Activated T-cell treated with anti-CD3 and anti-CD28 coated beads, Interleukin-2, amount 50 U/mL, for 1 hour (primary cell): ENCODE data around the gene MYLK.

Source experiments
- DNase-seq: peaks from one replicate; pipeline ENCODE4 v3.0.0-alpha.2; 2020

The MYLK gene

GRCh38 chr3:123657111-123657510 lies 227.0 kb downstream of the MYLK start:
- DNase-seq: no peak

DNA sequence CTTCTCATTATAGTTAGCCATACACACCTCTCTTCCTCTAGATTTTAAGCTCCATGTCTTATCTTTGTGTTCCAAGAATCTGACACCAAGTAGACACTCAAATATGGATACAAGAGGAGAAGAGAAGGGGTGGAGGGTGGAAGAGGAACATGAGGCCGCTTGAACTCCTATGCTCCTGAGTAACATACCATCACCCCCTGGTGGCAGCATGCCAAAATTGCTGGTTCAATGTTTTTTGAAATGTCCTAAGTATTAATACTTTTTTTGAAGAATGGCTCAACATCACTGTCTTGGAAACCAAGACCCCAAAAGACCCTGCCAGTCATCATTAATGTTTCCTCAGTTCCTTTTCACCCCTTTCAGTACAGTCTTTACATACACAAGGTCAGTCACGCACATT lies 227.4 kb downstream of the MYLK start:
- DNase-seq: no peak

DNA sequence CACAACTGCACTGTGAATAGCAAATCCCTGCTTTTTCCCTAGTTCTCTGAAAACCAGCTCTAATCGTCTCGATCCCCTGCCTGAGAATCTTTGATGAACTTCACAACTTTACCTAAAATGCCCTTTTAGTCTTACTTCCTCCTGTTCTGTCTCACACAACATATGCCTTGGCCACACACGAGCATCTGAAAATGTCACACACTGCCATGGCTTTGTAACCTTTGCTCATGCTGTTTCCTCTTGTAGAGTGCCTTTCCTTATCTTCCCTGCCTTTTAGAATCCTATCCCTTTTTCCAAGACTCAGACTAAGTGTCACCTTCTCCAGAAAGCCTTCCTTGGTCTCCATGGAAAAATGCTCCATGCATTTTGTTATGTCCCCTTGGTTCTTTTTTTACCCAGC lies 227.9 kb downstream of the MYLK start:
- no peak for DNase-seq

DNA sequence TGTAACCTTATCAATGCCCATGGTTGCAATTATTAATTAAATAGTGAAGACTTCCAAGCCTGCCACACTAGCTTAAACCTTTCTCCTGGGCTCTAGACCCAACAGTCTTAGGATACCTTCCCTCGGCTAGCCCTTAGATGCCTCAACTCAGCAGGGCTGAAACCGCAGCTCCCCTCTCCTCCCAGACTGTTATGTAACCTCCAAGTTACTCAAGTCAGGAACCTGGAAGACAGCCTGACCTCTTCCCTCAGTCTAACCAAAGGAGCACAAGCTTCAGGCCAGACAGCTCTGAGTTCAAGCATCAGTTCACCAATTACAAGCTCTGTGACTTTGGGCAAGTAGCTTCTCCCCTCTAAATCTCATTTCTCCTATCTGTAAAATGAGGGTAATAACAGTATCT lies 228.7 kb downstream of the MYLK start:
- no peak for DNase-seq

GRCh38 chr3:123653221-123653682 lies 230.9 kb downstream of the MYLK start:
- no peak for DNase-seq

- DNase-seq: no peak
Measured at GRCh38 chr3:123652342-123652984, 231.7 kb downstream of the MYLK start.

DNA sequence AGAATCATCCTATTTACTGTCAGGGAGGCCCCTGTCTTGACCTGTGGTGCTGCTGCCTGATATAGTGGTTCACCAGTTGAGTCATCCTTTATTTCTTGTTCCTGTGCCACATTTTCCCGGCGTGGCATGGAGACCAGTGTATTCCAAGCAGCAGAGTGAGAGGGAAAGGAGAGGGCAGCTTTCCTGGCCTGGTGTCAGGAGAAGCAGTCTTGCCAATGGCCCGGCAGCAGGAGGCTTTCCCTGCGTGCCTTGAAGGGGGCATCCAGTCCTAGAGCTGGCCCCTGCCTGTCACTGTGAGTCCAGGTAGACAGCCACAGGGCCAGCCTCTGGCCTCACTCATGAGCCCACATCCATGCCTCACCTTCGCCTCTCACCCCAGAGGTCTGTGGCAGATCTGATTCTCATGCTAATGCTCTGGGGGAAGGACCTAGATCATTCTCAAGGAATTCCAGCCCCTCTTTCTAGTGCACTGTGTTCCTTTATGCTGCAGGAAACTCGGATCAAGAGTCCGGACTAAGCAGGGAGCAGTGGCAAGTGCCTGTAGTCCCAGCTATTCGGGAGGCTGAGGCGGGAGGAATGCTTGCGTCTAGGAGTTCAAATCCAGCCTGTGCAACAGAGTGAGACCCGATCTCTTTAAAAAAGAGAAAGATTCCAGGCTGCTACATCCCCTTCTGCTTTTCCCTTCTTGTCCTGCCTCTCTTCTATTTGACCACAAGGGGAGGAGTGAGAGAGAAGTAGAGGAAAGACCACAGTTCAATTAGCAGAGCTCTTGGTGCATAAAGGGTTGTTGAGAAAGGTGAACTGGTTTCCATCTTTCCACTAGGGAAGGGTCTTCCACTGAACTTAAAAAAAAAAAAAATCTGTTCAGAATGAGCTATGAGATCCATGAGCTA lies 232.4 kb downstream of the MYLK start:
- DNase-seq: no peak

DNA sequence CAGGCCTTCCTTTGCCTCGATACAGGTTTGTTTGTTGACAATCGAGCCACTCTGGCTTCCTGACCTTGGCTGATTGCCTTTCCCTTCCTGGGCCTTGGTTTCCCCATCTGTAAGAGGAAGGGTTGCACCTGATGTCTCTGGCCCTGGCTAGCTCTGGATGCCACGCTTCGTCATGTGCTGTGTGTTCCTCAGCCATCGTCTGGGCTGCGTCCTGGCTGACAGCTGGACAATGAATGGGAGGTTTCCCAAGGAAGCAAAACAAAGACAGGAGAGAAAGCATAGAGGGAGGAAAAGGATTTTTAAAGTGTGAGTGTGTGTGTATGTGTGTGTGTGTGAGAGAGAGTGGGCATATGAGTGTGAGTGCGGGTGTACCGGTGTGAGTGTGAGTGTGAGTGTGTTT lies 234.0 kb downstream of the MYLK start:
- DNase-seq: no peak

- DNase-seq: no peak
Measured at GRCh38 chr3:123648696-123649405, 235.3 kb downstream of the MYLK start.

GRCh38 chr3:123644358-123644757 lies 239.8 kb downstream of the MYLK start:
- DNase-seq: no peak

DNA sequence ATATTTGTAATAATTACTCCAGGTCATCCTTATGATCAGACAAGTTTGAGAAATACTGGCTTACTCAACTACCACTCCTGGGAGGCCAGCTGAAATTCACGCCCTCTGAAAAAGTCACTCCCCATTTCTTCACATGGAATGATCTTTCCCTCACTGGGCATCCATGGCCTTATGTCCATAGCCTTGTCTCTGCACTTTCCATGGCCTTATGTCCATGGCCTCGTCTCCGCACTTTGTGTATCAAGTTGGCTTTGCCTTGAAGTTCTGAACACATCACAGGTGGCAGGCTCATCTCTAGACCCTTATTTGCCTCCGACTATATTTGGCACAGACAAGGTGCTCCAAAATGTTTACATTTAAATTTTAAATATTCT lies 241.2 kb downstream of the MYLK start:
- DNase-seq: no peak

DNA sequence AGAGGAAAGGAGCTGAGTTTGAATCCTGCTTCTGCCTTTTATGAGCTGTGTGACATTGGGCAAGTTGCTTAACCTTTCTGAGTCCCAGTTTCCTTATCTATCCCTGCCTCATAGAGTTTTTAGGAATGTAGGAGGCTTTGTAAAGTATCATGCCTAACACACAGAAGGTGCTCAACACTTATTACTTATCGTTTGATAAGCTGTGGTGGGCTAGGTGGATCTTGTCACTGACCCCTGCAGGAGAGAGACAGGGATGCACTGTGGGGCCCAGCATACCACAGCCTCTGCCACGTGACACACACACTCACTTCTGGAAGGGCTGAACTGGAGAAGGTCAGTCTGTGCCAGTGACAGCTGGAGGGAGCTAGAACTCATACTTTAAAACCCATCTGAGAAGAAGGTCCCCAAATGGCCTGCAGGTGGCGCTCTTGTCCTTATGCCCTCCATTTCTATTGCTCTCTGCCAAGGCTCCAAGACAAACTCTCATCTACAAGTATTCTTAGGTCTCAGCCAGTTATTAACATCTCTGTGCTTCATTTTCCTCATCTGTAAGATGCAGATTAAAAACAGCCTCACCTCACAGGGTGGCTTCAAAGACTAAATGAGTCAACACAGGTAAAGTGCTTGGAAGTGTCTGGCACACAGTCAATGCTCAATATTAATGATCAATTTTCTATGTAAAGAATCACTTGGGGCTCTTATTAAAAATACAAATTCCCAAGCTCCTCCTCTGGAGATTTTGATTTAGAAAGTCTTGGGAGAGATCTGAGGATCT lies 241.8 kb downstream of the MYLK start:
- peak; percentile 43 for DNase-seq

- DNase-seq: no peak
Measured at GRCh38 chr3:123641505-123641904, 242.6 kb downstream of the MYLK start.

DNA sequence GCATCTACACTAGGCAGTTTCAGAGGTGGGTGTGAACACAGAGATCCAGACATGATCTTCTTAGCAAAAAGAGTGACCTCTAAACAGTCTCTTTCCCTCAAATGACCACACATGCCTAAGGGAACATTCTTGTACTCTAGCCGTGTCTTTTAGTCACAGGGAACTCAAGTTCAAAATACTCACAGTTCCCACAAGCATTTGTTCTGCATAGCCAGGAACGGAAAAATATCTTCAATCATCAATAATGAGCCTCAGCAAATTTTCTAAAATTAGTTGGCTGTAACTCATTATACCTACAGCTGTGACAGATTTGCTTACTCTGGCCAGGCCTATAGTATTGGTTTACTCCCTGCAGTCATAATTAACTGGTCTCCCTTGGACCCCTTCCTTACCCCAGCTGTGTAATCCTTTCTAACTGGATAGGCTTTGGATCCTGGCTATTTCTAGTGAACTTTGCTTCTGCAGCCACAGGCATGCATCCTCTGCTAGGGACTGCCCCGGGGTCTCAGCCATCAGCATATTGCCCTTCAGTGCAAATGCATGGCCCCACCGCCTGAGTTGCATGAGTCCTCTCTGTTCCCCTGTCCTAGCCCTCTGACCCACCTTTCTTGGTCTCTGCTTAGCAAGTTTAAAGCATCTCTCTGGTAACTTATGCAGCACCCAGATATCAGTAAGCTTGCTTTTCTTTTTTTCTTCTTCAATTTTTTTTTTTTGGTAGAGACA lies 243.2 kb downstream of the MYLK start:
- DNase-seq: no peak

DNA sequence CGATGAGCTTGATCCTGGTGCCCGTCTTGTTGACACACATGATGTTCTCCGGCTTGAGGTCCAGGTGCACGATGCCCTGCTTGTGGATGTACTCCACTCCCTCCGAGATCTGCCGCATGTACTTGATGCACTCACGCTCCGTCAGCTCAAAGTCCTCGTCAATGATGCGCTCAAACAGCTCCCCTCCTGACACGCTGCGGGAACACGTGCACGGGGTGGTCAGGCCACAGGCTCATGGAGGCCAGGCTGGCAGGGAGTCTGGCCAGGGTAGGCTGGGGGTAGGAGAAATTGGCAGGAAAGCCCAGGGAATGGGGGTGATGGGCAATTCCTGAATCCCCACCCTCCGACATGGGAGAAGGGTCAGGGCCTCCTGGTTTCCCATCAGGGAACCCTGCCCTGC lies 243.8 kb downstream of the MYLK start:
- no peak for DNase-seq

- DNase-seq: no peak
Measured at GRCh38 chr3:123638936-123639689, 245.0 kb downstream of the MYLK start.

GRCh38 chr3:123637841-123638240 lies 246.3 kb downstream of the MYLK start:
- DNase-seq: no peak

DNA sequence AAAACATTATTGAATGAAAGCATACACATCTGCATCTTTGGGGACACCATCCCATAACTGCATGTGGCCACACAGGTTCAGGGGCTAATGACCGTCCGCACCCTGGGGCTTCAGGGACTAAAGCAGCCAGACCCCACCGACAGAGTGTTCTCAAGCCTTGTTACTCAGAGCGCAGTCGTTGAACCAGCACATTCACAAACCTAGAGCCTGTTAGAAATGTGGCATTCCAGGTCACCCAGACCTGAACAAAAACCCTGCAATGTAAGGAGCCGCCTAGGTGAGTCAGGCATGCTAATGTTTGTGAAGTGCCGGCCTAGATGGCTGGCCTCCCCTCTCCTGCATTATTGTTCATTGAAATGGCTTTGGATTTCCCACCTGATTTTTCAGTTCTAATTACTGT lies 247.0 kb downstream of the MYLK start:
- no peak for DNase-seq

DNA sequence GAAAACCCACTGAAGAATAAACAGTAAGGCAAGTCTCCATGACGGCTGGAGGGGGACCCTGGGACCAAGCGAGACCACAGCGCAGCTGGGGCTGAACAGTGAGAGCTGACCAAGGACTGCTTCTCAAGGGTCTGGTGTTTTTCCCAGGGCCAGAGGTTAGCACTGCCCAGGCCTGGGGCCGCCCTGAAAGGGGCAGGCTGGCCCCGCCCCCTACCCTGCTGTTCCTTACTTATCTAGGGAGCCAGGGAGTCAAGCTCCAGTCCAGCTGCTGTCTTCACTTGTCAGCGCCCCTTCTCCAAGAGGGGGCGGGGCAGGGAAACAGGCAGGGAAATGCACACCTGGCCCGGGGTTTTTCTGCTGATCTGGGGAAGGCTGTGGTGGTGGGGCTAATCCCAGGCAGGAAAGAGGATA lies 247.7 kb downstream of the MYLK start:
- DNase-seq: no peak

- DNase-seq: no peak
Measured at GRCh38 chr3:123635717-123636116, 248.4 kb downstream of the MYLK start.

- no peak for DNase-seq
Measured at GRCh38 chr3:123635217-123635616, 248.9 kb downstream of the MYLK start.
